Parathyroid adenoma (tissue), 2 donors: ENCODE results near the gene SLC13A3.

Source experiments
- H2AFZ ChIP-seq: fragments of 300-600 bp; sonication (generic); one replicate; pipeline ENCODE4 v1.7.0; 2017; ENCODE audit warnings: antibody characterized with exemption, mild to moderate bottlenecking
- H3K27ac ChIP-seq: fragments of 300-600 bp; sonication (generic); one replicate; pipeline ENCODE4 v1.7.0; 2017
- H3K27me3 ChIP-seq: fragments of 300-600 bp; sonication (generic); one replicate; pipeline ENCODE4 v1.7.0; 2017; ENCODE audit warnings: low read length; ENCODE audit not compliant: control insufficient read depth, insufficient read depth
- H3K36me3 ChIP-seq: fragments of 300-600 bp; sonication (generic); one replicate; pipeline ENCODE4 v1.7.0; 2017; ENCODE audit warnings: low read length; ENCODE audit not compliant: control insufficient read depth, insufficient read depth
- H3K4me1 ChIP-seq: fragments of 300-600 bp; sonication (generic); one replicate; pipeline ENCODE4 v1.7.0; 2017; ENCODE audit warnings: control low read depth
- H3K4me2 ChIP-seq: fragments of 300-600 bp; sonication (generic); one replicate; pipeline ENCODE4 v1.7.0; 2017; ENCODE audit warnings: low read length
- H3K4me3 ChIP-seq: fragments of 300-600 bp; sonication (generic); one replicate; pipeline ENCODE4 v1.7.0; 2017; ENCODE audit warnings: low read depth, low read length
- H3K79me2 ChIP-seq: fragments of 300-600 bp; sonication (generic); one replicate; pipeline ENCODE4 v1.7.0; 2017; ENCODE audit warnings: control low read depth
- H3K9ac ChIP-seq: fragments of 300-600 bp; sonication (generic); one replicate; pipeline ENCODE4 v1.7.0; 2017; ENCODE audit warnings: mild to moderate bottlenecking
- H3K9me3 ChIP-seq: fragments of 300-600 bp; sonication (generic); one replicate; pipeline ENCODE4 v1.7.0; 2017; ENCODE audit warnings: low read length; ENCODE audit not compliant: control insufficient read depth
- TF ChIP-seq, protein P1 (sequence below): fragments of 300-600 bp; sonication (generic); IDR thresholded peaks from one replicate; pipeline ENCODE4 v1.7.0; 2017; ENCODE audit warnings: antibody characterized with exemption, mild to moderate bottlenecking
- donor health status: primary hyperparathyroidism.

Gene SLC13A3

DNA sequence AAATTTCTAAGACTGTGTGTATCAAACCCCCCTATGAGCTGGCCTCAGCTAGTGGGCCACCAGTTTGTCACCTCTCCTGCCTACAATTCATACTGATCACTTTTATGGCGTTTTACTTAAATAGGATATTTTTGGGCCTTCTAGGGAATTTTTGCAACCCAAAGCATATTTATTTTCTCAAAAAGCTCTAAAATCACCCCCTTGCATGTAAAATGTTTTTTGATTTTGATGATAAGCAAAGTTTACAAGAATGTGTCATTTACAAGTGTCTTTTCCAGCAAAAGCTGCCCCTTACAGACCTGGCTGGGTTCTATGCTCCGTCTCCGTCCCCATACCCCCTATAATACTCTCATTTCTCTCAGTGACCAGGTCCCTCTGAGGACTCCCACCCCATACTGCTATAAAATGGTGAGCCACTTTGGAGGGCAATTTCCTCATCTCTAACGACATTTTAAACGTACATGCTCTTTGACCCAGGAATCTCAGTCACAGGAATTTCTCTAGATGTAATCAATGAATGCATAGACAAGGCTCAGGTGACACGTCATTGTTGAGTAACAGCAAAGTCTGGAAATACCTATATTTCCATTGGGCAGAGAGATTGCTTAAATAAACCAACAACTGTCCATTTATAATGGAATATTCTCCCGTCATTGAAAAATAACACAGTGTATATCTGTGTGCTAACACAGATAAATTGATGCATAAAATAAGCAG lies 86.9 kb downstream of the SLC13A3 start:
- no peak overlapping the region for H3K4me3 ChIP-seq
- H3K27me3 ChIP-seq: no peaks in the 10 kb centered on the region
- no peak overlapping the region for H2AFZ ChIP-seq
- TF ChIP-seq, protein P1, sequence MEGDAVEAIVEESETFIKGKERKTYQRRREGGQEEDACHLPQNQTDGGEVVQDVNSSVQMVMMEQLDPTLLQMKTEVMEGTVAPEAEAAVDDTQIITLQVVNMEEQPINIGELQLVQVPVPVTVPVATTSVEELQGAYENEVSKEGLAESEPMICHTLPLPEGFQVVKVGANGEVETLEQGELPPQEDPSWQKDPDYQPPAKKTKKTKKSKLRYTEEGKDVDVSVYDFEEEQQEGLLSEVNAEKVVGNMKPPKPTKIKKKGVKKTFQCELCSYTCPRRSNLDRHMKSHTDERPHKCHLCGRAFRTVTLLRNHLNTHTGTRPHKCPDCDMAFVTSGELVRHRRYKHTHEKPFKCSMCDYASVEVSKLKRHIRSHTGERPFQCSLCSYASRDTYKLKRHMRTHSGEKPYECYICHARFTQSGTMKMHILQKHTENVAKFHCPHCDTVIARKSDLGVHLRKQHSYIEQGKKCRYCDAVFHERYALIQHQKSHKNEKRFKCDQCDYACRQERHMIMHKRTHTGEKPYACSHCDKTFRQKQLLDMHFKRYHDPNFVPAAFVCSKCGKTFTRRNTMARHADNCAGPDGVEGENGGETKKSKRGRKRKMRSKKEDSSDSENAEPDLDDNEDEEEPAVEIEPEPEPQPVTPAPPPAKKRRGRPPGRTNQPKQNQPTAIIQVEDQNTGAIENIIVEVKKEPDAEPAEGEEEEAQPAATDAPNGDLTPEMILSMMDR: no peak
- no peak overlapping the region for H3K27ac ChIP-seq
- peaks cover 14% of the 10 kb centered on the region for H3K4me1 ChIP-seq
- no peaks in the 10 kb centered on the region for H3K79me2 ChIP-seq
- H3K36me3 ChIP-seq: no peaks in the 10 kb centered on the region
- H3K4me2 ChIP-seq: no peak overlapping the region
- no peak overlapping the region for H3K9ac ChIP-seq
- no peaks in the 10 kb centered on the region for H3K9me3 ChIP-seq

DNA sequence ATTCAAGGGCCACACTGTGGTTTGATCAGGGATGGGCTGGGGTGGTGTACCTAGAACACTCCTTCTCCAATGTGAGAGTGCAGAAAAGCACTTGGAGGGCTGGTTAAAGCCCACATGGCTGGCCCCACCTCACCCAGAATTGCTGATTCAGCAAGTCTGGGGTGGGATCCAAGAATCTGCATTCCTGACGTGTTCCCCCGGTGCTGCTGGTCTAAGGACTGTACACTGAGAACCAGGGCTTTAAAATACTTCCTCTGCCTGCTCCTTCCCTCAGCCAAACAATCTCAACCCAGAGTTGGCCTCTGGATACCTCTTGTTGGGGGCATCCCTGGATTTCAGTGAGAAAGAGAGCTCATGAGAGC lies 87.4 kb downstream of the SLC13A3 start:
- TF ChIP-seq, protein P1: no peak
- Histone ChIP-seq H3K4me1 (peaks cover 9% of the 10 kb centered on the region), H3K9ac (no peak overlapping the region)

DNA sequence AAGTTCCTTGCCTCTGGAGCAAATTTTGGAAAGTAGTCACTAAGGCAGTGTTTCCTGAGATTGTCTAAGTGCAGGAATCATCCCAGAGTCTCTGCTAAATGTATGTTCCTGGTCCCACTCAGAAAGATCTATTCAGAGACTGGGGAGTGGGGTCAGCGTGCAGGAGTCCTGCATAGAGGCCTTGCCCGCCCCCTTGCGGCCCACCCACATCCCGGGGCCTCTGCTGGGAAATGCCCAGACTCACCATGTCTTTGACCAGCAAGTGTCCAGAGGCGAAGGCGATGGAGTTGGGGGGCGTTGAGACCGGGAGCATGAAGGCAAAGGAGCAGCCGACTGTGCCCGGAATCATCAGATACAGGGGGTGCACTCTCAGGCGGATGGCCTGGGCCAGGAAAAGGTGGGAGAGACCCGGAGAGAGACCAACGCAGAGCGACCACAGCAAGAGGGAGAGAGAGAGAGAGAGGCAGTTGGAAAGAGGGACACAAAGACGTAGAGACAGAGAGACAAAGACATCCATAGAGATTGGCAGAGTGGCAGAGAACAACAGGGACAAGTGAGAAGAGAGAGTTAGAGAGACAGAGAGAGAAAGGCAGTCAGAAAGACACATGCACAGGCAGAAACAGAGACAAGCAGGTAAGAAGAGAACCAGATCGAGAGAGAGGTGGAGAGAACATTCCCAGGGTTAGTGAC lies 87.9 kb downstream of the SLC13A3 start:
- Histone ChIP-seq H3K27me3 (no peaks in the 10 kb centered on the region), H3K9ac (no peak overlapping the region), H3K4me1 (peaks cover 5% of the 10 kb centered on the region), H3K4me2 (peak overlapping the region; percentile 62), H3K36me3 (no peaks in the 10 kb centered on the region), H3K79me2 (no peaks in the 10 kb centered on the region), H3K4me3 (peak overlapping the region; percentile 27), H2AFZ (peak overlapping the region; percentile 94), H3K9me3 (no peaks in the 10 kb centered on the region), H3K27ac (no peak overlapping the region)
- TF ChIP-seq, protein P1: no peak

More for the DNA sequence above, 87.4 kb downstream of the SLC13A3 start:
- Histone ChIP-seq H3K27ac (no peak overlapping the region), H3K4me3 (no peak overlapping the region), H3K9me3 (no peaks in the 10 kb centered on the region), H2AFZ (no peak overlapping the region), H3K4me2 (no peak overlapping the region), H3K27me3 (no peaks in the 10 kb centered on the region), H3K36me3 (no peaks in the 10 kb centered on the region), H3K79me2 (no peaks in the 10 kb centered on the region)

DNA sequence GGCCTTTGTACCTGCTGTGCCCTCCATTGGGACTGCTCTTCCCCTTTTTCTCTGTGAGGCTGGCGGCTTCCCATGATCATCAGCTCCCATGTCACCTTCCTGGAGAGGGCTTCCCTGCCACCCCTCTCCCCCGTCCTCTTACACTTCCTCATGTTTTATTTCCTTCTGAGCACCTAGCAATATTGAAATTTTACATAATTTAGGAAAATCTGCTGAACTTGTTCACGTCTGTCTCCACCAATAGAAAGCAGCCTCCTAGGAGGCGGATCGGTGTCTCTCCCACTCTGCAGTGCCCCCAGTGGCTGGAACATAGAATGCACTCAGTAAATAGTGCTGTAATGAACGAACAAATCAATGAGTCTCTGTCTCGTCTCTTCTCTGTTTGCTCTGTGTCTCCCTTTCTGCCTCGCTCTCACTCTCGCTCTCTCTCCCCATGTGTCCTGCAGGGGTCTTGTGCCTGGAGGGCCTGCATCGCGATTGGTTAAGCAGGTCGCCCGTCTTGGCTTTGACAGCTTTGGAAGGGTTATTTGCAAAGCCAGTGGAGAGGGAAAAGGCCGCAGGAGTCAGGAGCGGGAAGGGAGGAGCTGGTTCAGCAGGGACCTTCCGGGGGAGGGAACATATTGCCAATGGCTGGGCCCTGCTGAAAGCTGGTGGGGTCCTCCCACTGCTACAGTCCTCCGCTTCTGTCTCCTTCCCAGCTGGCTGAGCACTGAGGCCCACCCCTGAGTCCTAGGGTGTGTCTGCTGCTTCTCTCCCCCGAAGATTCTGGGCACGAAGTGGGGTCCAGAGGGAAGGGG lies 88.7 kb downstream of the SLC13A3 start:
- TF ChIP-seq, protein P1: peak; percentile 96
- no peak overlapping the region for H3K27ac ChIP-seq
- H3K4me3 ChIP-seq: peak overlapping the region; percentile 27

More for the DNA sequence above, 88.7 kb downstream of the SLC13A3 start:
- Histone ChIP-seq H3K36me3 (no peaks in the 10 kb centered on the region), H3K9me3 (no peaks in the 10 kb centered on the region), H3K9ac (no peak overlapping the region), H3K79me2 (no peaks in the 10 kb centered on the region), H3K4me1 (peaks cover 5% of the 10 kb centered on the region), H3K4me2 (peak overlapping the region; percentile 62), H3K27me3 (no peaks in the 10 kb centered on the region), H2AFZ (peak overlapping the region; percentile 94)
